OCI-LY1 (cell line): ENCODE measurements around the gene ANKRD10.

Source experiments
- H2AFZ ChIP-seq: fragments of 200-600 bp; sonication (generic), shearing (Covaris generic); 2 replicates; pipeline ENCODE4 v1.6.0; 2014; ENCODE audit warnings: antibody characterized with exemption, mild to moderate bottlenecking, low read length
- H3F3A ChIP-seq: fragments of 200-600 bp; sonication (generic), shearing (Covaris generic); 2 replicates; pipeline ENCODE4 v1.6.0; 2014; ENCODE audit warnings: mild to moderate bottlenecking, antibody characterized with exemption, low read length, moderate library complexity; ENCODE audit not compliant: insufficient read depth
- H3K27ac ChIP-seq: fragments of 200-600 bp; sonication (generic); 2 replicates; pipeline ENCODE4 v1.5.1; 2014; ENCODE audit warnings: low read length, mixed run types, mild to moderate bottlenecking, low read depth; ENCODE audit not compliant: poor library complexity, severe bottlenecking
- H3K27me3 ChIP-seq: fragments of 200-600 bp; sonication (generic); 2 replicates; pipeline ENCODE4 v1.6.0; 2014; ENCODE audit warnings: antibody characterized with exemption, mild to moderate bottlenecking, low read length, moderate library complexity; ENCODE audit not compliant: insufficient read depth
- H3K36me3 ChIP-seq: fragments of 200-600 bp; sonication (generic); 2 replicates; pipeline ENCODE4 v1.6.1; 2014; ENCODE audit warnings: mild to moderate bottlenecking, antibody characterized with exemption, low read length, moderate library complexity, mixed read lengths; ENCODE audit not compliant: insufficient read depth
- H3K4me1 ChIP-seq: fragments of 200-600 bp; sonication (generic); 2 replicates; pipeline ENCODE4 v1.5.1; 2014; ENCODE audit warnings: mild to moderate bottlenecking, low read length, moderate library complexity; ENCODE audit not compliant: insufficient read depth, severe bottlenecking
- H3K4me2 ChIP-seq: fragments of 200-600 bp; sonication (generic), shearing (Covaris generic); 2 replicates; pipeline ENCODE4 v1.6.1; 2014; ENCODE audit warnings: low read length
- H3K4me3 ChIP-seq: fragments of 200-600 bp; sonication (generic); 2 replicates; pipeline ENCODE4 v1.5.1; 2014; ENCODE audit warnings: low read length, low read depth, mild to moderate bottlenecking, mixed read lengths; ENCODE audit not compliant: poor library complexity, severe bottlenecking
- H3K79me2 ChIP-seq: fragments of 200-600 bp; shearing (Covaris generic); 2 replicates; pipeline ENCODE4 v1.6.1; 2016; ENCODE audit warnings: mixed run types, low read length, mixed read lengths; ENCODE audit not compliant: insufficient read depth
- H3K9ac ChIP-seq: fragments of 200-600 bp; sonication (generic), shearing (Covaris generic); 2 replicates; pipeline ENCODE4 v1.6.1; 2014; ENCODE audit warnings: mild to moderate bottlenecking, low read length, mixed read lengths
- H3K9me2 ChIP-seq: fragments of 200-600 bp; sonication (generic), shearing (Covaris generic); 2 replicates; pipeline ENCODE4 v1.6.1; 2014; ENCODE audit warnings: low read depth, mild to moderate bottlenecking, low read length, mixed read lengths
- H3K9me3 ChIP-seq: fragments of 200-600 bp; shearing (Covaris generic); 2 replicates; pipeline ENCODE4 v1.6.1; 2014; ENCODE audit warnings: low read length, mixed read lengths
- H4K20me1 ChIP-seq: fragments of 200-600 bp; sonication (generic), shearing (Covaris generic); 2 replicates; pipeline ENCODE4 v1.6.0; 2016; ENCODE audit warnings: mild to moderate bottlenecking, low read length; ENCODE audit not compliant: insufficient read depth
- EZH2 ChIP-seq: fragments of 200-600 bp; sonication (generic), shearing (Covaris generic); IDR thresholded peaks from 2 replicates; pipeline ENCODE4 v1.8.0; 2017; ENCODE audit warnings: borderline replicate concordance, mixed run types, mild to moderate bottlenecking, antibody characterized with exemption, low read length, moderate library complexity, mixed read lengths
- TF ChIP-seq, protein P1 (sequence below): fragments of 200-600 bp; sonication (generic), shearing (Covaris generic); IDR thresholded peaks from 2 replicates; pipeline ENCODE4 v1.5.1; 2017; ENCODE audit warnings: mild to moderate bottlenecking, antibody characterized with exemption, low read length, moderate library complexity, mixed read lengths

ANKRD10 gene

GRCh38 chr13:110836605-110836903, 78.3 kb downstream of the ANKRD10 start:
- H3K9me2 ChIP-seq: no peaks in the 10 kb centered on the region

GRCh38 chr13:110835721-110836604, 78.9 kb downstream of the ANKRD10 start:
- no peak overlapping the region for H3K9ac ChIP-seq
- H3K27me3 ChIP-seq: peaks cover 6% of the 10 kb centered on the region; the same call in 1 of the 2 replicates
- H3K36me3 ChIP-seq: no peaks in the 10 kb centered on the region
- no peaks in the 10 kb centered on the region for H3F3A ChIP-seq
- no peaks in the 10 kb centered on the region for H3K9me3 ChIP-seq
- no peak overlapping the region for H3K27ac ChIP-seq
- H3K4me1 ChIP-seq: no peaks in the 10 kb centered on the region
- no peaks in the 10 kb centered on the region for H4K20me1 ChIP-seq
- H3K79me2 ChIP-seq: no peaks in the 10 kb centered on the region
- no peak overlapping the region for H3K4me3 ChIP-seq
- no peaks in the 10 kb centered on the region for H3K9me2 ChIP-seq
- H2AFZ ChIP-seq: no peak overlapping the region
- H3K4me2 ChIP-seq: no peak overlapping the region
- no peak for TF ChIP-seq EZH2
- TF ChIP-seq, protein P1, sequence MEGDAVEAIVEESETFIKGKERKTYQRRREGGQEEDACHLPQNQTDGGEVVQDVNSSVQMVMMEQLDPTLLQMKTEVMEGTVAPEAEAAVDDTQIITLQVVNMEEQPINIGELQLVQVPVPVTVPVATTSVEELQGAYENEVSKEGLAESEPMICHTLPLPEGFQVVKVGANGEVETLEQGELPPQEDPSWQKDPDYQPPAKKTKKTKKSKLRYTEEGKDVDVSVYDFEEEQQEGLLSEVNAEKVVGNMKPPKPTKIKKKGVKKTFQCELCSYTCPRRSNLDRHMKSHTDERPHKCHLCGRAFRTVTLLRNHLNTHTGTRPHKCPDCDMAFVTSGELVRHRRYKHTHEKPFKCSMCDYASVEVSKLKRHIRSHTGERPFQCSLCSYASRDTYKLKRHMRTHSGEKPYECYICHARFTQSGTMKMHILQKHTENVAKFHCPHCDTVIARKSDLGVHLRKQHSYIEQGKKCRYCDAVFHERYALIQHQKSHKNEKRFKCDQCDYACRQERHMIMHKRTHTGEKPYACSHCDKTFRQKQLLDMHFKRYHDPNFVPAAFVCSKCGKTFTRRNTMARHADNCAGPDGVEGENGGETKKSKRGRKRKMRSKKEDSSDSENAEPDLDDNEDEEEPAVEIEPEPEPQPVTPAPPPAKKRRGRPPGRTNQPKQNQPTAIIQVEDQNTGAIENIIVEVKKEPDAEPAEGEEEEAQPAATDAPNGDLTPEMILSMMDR: no peak

More at GRCh38 chr13:110836605-110836903, 78.3 kb downstream of the ANKRD10 start:
- Histone ChIP-seq H3K9me3 (no peaks in the 10 kb centered on the region), H3K36me3 (no peaks in the 10 kb centered on the region), H3K4me3 (no peak overlapping the region), H4K20me1 (no peaks in the 10 kb centered on the region), H3K4me2 (no peak overlapping the region), H3K9ac (no peak overlapping the region), H2AFZ (no peak overlapping the region), H3K27me3 (0 out of 2 replicates have a peak, but pooled peaks cover 3% of the 10 kb centered on the region), H3F3A (no peaks in the 10 kb centered on the region), H3K4me1 (no peaks in the 10 kb centered on the region), H3K27ac (no peak overlapping the region), H3K79me2 (no peaks in the 10 kb centered on the region)
- TF ChIP-seq, protein P1: no peak
- no peak for TF ChIP-seq EZH2

- Histone ChIP-seq H3K4me1 (no peaks in the 10 kb centered on the region), H2AFZ (no peak overlapping the region), H3K9ac (no peak overlapping the region), H3K4me3 (no peak overlapping the region), H3K4me2 (no peak overlapping the region), H3F3A (no peaks in the 10 kb centered on the region), H3K9me2 (no peaks in the 10 kb centered on the region), H3K36me3 (no peaks in the 10 kb centered on the region), H3K9me3 (no peaks in the 10 kb centered on the region), H4K20me1 (no peaks in the 10 kb centered on the region), H3K27ac (no peak overlapping the region), H3K79me2 (no peaks in the 10 kb centered on the region), H3K27me3 (peaks cover 10% of the 10 kb centered on the region; the same call in 1 of the 2 replicates)
- TF ChIP-seq EZH2: no peak
- TF ChIP-seq, protein P1: no peak
Measured at GRCh38 chr13:110834572-110834971, 80.3 kb downstream of the ANKRD10 start.
